ENCODE results near the gene LCP1.
"Not testable (repeated sequence)": the region's sequence is repeated elsewhere in the genome, so short reads cannot be mapped to it uniquely, and the experiment has no call there.

Gene LCP1

GRCh38 chr13:46181840-46182490, at the start of gene LCP1:
TSS of gene LCP1 (minus strand) at chr13:46182177. CDS start at chr13:46159662, 22,515 bp downstream.
- peak; percentile 61 for DNase-seq (ENCODE audit: low read depth)

- no peak for DNase-seq (ENCODE audit: low read depth)
These were observed 47.3 kb upstream of the LCP1 start for GRCh38 chr13:46229251-46229650.

DNA sequence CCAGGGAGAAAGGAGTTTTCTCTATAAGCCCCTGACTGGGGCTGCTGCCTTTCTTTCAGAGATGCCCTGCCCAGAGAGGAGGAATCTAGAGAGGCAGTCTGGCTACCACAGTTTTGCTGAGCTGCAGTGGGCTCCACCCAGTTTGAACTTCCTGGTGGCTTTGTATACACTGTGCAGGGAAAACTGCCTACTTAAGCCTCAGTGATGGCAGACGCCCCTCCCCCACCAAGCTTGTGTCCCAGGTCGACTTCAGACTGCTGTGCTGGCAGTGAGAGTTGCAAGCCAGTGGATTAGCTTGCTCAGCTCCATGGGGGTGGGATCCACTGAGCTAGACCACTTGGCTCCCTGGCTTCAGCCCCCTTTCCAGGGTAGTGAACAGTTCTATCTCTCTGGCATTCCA, 38.3 kb upstream of the LCP1 start:
- DNase-seq (ENCODE audit: low read depth): not testable (repeated sequence)

- DNase-seq (ENCODE audit: low read depth): not testable (repeated sequence)
These were observed 32.8 kb upstream of the LCP1 start for GRCh38 chr13:46214741-46215140.

DNA sequence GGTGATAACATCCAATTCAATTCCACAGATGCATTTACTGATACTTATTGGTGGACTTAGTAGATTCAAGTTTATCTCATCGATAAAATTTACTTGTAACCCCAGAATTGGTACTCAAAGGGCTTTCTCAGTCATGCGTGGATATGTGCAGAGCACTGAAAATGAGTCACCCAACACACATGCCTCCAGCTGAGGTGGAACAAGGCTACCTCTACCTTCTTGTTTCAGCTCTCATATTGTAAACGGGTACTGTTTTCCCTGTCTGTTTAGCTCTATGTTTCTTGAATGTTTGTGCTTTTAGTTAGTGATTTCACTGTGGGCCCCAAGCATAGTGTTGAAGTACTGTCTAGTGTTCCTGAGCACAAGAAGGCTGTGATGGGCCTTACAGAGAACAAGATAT, 31.3 kb upstream of the LCP1 start:
- no peak for DNase-seq (ENCODE audit: low read depth)

DNA sequence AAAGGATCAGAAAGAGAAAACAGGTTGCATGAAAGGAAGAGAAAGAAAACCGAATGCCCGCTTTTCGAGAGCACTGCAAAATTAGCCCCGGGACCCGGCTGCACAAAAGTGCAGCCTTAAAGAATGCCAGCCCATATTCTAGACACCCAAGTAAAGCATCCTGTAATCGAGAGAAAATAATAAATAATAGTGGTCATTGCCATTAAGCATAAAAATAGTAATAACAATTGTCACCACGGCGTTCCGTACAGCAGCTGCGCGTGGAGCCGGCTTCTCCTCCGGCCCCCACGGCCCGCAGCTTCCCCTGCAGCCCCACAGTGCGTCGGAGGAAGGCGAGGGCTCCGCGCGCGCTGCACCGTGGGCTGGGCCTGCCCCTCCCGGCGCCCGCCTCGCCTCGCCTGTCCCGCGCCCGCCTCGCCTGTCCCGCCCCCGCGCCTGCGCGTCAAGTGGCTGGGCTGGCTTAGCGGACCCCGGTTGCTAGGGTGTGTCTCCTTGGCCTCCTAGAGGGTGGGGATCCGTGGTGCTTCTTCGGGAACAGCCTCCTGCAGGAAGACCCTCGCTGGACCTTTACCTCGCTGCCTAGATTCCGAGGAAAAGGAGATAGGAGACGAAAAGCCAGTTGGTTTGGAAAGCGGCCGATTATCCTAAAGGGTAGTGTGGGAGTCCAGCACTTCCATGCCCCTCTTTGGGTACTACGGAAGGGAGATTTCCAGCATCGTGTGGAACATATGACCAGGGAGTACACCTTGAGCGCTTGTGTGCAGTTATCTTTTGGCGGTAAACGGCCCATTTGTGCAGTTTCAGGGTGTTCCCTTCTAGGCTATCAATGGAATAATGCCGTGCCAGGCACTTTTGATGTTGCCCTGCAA, 29.7 kb upstream of the LCP1 start, which contains the start of gene LRRC63:
TSS of gene LRRC63 (plus strand) at position 446 of the 869 bp plus-strand sequence. CDS start 1,107 bp downstream, outside the sequence.
- peak; percentile 65 for DNase-seq (ENCODE audit: low read depth)

DNA sequence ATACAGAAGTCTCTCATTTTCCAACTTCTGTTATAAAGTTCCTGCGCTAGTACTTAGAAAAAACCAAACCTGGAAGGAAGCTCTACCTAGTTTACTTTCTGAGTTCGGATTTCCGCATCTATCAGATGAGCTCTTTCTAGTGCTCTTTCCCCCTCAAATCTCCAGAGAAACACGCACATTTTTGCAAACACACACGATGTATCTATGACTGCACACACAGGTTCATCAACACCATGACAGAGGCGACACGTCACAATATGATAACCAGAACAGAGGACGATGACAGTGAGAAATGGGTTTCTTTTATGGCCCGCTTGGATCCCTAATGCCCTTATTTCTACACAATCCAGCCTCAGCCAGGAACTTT, 29.1 kb upstream of the LCP1 start:
- no peak for DNase-seq (ENCODE audit: low read depth)

DNA sequence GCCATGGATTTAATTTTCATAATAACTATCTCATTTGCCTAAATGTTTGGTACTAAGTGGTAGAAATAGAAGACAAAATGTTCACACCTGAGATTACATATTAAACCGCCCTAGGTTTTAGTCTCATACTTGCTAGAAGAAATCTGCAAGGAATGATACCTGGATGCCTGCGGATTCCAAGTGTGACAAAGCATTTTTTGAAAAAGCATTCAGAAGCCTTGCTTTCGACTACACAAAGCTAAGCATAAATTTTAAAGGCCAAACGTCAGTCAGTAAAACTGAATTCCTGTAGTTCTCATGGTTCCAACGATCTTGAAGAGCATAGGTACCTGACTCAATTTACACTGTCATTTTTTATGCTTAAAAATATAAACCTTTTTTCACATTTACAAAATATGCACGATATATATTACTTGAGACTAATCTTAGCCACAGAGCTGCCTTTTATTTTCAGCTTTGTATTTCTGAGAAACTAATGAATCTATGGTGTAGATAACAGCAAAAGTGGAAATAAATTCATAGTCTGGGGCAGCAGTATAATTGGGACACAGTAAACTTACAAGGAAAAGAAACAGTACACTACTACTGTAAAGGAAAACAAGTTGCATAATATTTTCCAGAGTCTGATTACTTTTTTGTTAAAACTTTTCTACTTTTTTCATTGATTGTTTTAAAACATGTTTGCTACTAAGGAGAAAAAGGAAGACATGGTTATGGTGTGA, 28.5 kb upstream of the LCP1 start:
- DNase-seq (ENCODE audit: low read depth): no peak

DNA sequence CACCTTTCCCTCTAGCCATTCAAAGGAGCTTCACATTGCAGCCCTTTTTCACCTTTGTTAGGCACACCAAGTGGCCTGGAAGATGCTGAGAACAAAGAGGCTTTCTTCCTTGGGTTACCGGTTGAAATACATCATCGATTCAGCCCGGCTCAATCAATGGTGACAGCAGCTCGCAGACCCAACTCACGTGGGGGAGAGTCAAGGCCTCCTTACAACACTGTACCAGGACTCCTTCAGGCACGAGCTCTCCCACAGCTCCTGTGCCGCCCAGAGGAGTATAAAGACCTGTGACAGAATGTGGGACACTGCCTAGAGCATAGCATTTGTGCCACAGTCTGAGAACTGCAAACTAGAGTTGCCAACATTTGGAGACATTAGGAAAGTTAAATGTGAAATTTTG, 25.9 kb upstream of the LCP1 start:
- no peak for DNase-seq (ENCODE audit: low read depth)

GRCh38 chr13:46206143-46206542, 24.2 kb upstream of the LCP1 start:
- DNase-seq (ENCODE audit: low read depth): no peak

GRCh38 chr13:46202966-46203365, 21.0 kb upstream of the LCP1 start:
- no peak for DNase-seq (ENCODE audit: low read depth)

- no peak for DNase-seq (ENCODE audit: low read depth)
These were observed 20.3 kb upstream of the LCP1 start for GRCh38 chr13:46202188-46202795.

DNA sequence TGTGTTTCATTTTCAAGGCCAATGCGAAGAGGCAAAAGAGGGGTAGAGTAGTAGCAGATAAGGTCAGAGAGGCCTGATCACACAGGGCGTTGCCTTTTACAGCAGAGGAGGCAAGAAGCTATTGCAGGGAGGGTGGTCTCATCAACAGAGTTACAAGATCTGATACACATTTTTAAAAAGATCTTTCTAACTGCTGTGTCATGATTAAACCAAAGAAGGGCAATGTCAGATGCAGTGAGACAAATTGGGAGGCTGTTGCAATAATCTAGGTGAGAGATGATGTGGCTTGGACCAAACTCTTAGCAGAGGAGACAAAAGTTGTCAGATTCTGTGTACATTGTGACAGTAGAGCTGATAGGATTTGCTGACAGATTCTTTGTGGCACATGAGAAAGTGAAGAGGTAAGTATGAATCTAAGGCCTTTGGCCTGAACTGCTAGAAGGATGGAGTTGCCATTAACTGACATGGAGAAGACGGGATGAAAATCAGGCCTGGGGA, 16.8 kb upstream of the LCP1 start:
- DNase-seq (ENCODE audit: low read depth): no peak

- no peak for DNase-seq (ENCODE audit: low read depth)
These were observed 15.5 kb upstream of the LCP1 start for GRCh38 chr13:46197299-46198048.

GRCh38 chr13:46195016-46195415, 13.0 kb upstream of the LCP1 start:
- DNase-seq (ENCODE audit: low read depth): no peak

GRCh38 chr13:46192412-46192811, 10.4 kb upstream of the LCP1 start:
- no peak for DNase-seq (ENCODE audit: low read depth)

DNA sequence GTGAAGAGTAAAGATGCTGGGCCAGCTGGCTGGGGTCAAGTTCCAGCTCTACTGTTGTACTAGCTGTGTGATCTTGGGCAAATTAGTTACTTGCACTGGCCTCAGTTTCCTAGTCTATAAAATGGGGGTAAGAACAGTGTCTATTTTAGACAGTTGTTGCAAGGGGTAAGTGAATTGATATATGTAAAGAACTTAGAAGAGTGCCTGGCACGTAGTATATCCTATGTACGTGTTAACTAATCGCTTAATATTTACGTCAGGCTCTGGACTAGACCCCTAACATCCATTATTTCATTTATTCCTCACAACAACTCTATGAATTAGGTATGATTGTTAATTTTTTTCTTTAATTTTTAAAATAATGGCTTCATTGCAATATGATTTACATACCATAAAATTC, 3.7 kb upstream of the LCP1 start:
- DNase-seq (ENCODE audit: low read depth): no peak

DNA sequence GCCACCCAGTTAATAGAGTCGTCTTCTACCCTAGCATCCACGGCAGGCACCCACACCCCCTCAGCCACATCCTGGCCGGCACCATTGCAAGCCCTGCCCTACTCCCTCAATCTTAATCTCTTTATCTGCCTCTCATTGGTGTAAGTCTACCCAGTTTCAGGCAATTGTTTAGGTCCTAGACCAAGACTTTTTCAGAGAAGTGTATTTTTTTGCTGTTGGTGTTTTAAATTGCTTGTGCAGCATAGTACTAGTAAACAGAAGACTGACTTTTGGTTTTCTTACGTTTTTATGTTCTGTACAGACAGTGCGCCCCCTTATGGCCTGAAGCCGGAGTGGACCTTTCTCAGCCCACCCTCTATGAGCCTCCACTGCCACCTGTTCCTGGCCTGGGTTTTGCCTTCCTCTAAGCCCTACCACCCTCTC, 2.3 kb upstream of the LCP1 start:
- peak; percentile 66 for DNase-seq (ENCODE audit: low read depth)

GRCh38 chr13:46183018-46183946, 1.3 kb upstream of the LCP1 start:
- DNase-seq (ENCODE audit: low read depth): no peak

DNA sequence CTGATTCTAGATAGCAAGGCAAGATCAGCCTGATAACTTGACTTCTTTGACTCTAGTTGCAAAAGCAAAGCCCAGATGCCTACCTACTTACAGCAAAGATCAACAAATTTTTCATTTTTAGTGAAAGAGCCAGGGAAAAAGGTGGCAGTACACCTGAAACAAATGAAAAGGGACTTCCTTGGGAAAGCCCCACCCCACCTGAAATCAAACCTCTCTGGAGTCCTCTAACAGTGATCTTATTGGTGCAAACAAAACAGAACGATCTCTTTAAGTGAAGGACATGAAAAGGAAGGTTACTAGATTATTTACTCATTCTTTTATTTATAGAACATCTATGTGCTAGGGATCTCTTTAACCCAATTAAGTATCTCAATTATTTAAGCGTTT, 507 bp upstream of the LCP1 start:
- DNase-seq (ENCODE audit: low read depth): no peak
